ENCODE results near the gene BRAF.
"Not testable (repeated sequence)": the region's sequence is repeated elsewhere in the genome, so short reads cannot be mapped to it uniquely, and the experiment has no call there.

Gene BRAF

DNA sequence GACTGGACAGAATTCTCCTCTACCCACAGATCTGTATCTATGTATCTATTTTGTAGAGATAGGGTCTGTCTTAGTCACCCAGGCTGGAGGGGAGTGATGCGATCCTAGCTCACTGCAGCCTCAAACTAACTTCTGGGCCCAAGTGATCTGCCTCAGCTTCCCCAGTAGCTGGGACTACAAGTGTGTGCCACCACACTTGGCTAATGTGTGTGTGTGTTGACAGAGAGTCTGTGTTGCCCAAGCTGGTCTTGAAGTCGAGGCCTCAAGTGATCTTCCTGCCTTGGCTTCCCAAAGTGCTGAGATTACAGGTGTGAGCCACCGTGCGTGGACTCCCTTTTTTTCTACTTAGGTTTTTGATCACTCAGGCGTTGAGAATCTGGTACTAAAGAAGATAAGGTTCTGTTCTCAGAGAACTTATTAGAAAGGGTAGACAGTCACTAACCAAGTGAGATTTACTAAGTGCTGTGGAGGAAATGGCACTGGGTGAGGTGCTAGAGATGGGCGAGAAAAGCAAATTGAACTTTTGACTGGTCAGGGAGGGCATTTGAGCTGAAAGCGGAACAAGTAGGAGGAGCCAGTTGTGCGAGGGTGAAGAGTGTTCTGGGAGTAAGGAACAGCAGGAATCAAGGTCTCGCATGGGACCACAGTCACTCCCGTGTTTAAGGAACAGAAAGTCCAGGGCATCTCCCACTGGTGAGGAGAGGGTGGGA is 210.2 kb downstream of the BRAF start:
- DNase-seq (ENCODE audit: low read depth, low spot score): no peak

GRCh38 chr7:140712392-140712791 is 212.3 kb downstream of the BRAF start:
- DNase-seq (ENCODE audit: low read depth, low spot score): not testable (repeated sequence)

DNA sequence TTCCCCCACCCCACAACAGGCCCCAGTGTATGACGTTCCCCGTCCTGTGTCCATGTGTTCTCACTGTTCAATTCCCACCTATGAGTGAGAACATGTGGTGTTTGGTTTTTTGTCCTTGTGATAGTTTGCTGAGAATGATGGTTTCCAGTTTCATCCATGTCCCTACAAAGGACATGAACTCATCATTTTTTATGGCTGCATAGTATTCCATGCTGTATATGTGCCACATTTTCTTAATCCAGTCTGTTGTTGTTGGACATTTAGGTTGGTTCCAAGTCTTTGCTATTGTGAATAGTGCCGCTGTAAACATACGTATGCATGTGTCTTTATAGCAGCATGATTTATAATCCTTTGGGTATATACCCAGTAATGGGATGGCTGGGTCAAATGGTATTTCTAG is 216.0 kb downstream of the BRAF start:
- not testable (repeated sequence) for DNase-seq (ENCODE audit: low read depth, low spot score)

DNA sequence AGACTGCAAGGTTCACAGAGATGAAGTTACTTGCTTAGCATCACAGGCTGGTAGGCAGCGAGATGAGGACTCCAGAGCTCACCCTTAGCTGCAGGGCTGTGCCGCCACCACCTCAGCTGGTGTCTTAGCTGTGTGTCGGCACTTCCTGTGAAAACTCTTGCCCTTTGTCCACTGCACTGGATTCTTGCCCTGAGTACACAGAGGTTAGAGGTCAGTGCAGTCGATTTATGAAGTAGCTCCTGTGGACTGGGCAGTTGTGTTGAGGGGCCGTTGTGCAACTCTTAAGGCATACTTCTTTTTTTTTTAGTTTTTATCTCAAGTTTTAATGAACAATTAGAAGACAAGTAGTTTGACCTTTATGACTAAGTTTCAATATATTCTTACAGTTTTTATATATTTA is 217.6 kb downstream of the BRAF start:
- DNase-seq (ENCODE audit: low read depth, low spot score): no peak

DNA sequence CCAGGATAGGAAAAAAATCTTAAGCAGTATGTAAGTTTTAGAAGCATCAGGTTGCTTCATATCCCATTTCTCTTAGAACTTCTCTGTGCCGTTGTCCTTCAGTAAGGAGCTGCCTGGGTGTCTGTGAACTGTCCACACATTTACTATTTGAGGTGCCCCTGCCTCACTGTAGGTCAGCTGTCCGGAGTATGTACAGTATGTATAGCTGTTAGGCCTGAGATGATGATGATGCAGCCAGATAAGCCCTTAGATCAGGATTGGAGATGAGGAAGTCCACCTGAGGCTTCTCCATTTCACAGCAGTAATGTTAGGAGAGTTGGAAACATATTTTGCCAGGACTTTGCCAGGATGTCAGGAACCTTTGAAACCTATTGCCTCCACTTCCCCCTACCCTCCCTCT is 220.5 kb downstream of the BRAF start:
- DNase-seq (ENCODE audit: low read depth, low spot score): no peak

DNA sequence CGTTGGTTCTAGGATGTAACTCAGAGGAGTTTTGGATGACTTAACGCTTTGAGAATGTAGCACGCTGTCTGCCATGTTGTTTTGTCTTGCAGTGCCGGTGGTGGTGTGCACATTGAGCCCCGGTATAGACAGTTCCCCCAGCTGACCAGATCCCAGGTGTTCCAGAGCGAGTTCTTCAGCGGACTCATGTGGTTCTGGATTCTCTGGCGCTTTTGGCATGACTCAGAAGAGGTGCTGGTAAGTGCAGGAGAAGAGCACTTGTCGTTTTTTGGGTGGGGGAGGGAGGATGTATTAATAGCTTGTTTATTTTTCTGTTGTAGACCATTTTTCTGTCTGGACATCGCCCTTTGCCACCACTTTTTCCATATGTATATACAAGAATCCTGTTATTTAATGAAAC is 222.0 kb downstream of the BRAF start:
- DNase-seq (ENCODE audit: low read depth, low spot score): no peak

DNA sequence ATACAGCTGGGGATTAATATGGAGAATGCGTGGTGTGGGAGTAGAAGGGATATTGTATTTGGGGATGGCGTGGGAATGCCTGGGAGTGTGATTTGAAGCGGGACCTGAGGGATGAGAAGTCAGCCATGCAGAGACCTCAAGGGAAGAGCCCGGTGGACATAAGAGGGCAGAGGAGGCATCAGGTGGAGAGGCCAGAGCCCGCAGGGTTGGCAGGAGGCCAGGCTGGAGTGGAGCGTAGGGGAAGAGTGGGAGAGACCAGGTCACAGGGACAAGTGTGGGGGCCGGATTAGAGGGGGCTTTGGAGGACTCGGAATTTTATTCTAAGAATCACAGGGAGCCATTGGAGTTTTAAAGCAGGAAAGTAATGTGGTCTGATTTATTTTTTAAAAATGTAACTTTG is 226.3 kb downstream of the BRAF start:
- no peak for DNase-seq (ENCODE audit: low read depth, low spot score)

DNA sequence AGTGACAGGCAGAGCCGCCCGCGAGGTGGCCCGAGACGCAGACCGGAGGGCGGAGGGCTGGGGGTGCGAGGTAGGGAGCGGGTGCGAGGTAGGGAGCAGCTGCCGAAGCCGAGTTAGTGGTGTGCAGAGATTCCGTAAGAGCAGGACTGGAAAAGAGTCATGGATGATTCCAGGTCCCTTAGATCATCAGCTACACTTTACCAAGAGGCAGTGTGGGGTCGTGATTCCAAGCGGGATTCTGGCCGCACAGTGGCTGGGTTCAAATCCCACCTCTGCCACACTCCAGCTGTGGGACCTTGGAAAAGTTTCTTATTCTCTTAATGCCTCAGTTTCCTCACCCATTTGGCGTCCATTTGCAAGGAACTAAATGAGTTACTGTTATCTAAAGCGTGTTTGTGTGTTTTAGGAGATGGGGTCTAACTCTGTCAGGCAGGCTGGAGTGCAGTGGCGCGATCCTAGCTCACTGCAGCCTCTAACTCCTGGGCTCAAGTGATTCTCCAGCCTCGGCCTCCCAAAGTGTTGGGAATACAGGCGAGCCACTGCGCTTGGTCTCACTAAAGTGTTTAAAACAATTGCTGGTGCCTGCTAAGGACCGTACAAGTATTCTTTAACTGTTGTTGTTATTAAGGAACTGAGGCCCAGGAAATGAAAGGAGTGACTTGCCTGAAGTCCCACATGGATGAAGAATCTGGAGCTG is 227.1 kb downstream of the BRAF start:
- DNase-seq (ENCODE audit: low read depth, low spot score): no peak

GRCh38 chr7:140696680-140697446 is 227.9 kb downstream of the BRAF start, which contains the start of gene NDUFB2:
TSS of gene NDUFB2 (plus strand) at chr7:140696708. CDS start at chr7:140696745, 37 bp downstream.
- peak; percentile 95 for DNase-seq (ENCODE audit: low read depth, low spot score)

- no peak for DNase-seq (ENCODE audit: low read depth, low spot score)
Observed at GRCh38 chr7:140696024-140696679, 228.6 kb downstream of the BRAF start.

DNA sequence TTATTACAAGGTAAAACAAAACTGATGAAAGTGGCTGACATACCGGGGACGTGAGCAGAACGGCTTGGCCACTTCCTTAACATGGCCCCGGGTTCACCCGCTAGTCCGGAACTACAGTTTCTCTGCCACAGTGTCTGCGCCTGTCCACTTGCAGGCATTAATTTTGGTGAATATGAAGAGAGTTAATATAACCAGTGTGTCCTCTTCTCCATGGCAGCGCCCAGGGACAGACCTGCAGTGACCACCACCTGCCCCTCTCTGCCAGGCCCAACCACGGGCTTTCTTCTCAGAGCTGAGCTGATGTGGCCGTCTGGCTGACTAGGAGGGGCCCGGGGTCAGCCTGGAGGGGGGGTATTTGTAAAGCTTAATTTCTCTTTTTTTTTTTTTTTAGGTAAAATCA is 229.3 kb downstream of the BRAF start:
- no peak for DNase-seq (ENCODE audit: low read depth, low spot score)

DNA sequence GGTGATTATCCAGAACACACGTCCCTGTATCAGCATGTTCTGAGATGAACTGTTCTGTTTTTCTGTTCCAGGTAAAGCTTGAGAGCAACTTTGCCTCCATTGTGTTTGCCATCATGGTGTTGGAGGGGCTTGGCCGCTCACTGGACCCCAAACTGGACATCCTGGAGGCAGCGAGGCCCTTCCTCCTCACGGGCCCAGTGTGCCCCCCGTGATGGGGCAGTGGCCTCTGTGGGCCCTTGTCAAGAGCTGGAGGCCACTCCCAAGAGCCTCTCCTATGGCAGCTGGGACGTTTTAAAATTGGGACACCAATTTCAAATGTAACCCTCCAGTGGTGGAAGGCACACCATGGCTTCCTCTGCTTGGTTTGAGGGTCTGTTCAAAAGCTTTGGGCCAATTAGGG is 230.1 kb downstream of the BRAF start:
- DNase-seq (ENCODE audit: low read depth, low spot score): no peak

- DNase-seq (ENCODE audit: low read depth, low spot score): not testable (repeated sequence)
Observed at GRCh38 chr7:140693849-140694248, 230.9 kb downstream of the BRAF start.

DNA sequence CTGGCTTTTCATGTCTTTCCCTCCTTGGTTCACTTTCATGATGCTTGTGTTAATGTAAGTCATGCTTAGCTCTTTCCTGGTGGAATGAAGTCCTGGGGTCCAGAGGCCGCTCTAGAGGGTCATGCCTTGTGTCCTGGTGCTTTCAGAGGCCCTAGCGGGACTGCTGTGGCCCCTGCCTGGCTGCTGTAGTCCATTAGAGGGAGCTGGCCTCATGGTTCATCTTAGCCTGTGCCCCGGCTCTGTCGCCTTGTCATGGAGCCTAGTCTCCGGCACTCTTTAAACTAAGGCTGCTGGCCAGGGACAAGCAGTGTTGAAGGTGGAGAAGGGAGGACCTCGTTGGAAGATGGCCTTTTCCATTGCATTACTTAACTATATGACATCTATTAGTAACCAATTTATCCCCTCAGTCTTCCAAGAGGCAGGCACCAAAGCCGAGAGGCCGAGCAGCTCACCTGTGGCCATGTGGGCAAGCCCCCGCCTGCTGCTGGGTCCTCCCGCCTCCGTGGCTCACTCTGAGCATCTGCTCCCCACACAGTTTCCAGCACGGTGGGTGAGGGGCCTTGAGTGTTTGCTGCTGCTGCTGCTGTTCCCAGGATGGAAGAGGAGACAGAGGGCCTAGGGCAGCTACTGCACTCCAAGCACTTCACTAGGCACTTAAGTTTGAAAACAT is 233.2 kb downstream of the BRAF start:
- DNase-seq (ENCODE audit: low read depth, low spot score): peak; percentile 29

- DNase-seq (ENCODE audit: low read depth, low spot score): no peak
Observed at GRCh38 chr7:140689199-140690152, 235.3 kb downstream of the BRAF start.

DNA sequence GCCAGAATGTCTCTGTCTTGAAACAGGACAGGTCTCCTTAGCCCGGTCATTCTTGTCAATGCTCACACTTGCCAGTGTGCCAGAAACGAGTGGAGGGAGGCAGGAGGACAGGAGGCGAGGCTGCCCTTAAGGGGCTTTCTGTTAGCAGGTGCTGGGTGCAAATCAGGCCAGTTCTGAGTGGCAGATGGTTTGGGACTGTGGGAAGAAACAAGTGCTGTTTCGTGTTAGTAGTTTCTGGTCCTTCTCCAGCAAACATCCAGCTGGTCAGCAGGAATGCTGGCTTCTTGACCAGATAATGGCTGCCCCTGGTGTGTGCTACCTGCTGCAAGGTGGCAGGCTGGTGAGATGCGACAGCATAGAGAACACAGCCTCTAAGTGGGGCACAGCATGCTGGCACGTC is 236.4 kb downstream of the BRAF start:
- no peak for DNase-seq (ENCODE audit: low read depth, low spot score)

DNA sequence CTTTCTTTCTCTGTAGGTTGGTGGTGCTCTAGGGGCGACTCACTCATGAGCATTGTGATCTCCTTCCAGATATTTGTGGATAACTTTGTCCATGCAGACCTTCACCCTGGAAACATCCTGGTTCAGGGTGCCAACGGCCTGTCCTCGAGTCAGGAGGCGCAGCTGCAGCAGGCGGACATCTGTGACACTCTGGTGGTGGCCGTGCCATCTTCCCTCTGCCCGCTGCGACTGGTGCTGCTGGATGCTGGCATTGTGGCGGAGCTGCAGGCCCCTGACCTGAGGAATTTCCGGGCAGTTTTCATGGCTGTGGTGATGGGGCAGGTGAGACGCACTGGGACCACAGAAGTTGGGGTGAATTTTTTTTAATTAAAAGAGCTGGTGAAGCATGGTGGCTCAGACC is 237.8 kb downstream of the BRAF start:
- DNase-seq (ENCODE audit: low read depth, low spot score): no peak

DNA sequence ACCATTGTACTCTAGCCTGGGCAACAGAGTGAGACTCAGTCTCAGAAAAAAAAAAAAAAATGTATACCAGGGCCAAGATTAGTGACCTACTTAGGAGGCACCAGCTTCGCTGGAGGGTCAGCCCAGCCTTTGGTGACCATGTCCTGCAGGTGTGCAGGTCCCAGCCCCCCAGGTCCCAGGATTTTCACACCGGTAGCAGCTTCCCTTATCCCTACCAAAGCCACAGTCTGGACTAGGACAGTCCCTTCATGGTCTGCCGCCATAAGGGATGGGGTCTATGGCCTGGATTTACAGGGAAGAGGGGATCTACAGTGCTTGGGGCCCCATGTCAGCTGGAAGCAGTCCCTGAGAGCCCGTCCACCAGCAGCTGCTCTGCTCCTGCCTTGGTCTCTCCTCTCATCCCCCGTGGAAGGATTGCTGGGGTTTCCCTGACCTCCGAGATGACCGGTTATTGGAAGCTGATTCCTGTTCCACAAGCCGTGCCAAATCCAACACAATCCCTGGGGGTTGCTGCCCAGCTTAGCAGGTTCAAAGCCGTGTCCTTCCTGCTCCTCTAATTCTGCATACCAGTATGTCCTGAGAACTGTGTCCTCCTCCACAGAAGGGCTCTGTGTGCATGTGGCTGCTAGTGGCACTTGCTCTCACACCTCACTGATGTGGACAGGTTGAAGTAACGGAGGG is 239.2 kb downstream of the BRAF start:
- no peak for DNase-seq (ENCODE audit: low read depth, low spot score)

DNA sequence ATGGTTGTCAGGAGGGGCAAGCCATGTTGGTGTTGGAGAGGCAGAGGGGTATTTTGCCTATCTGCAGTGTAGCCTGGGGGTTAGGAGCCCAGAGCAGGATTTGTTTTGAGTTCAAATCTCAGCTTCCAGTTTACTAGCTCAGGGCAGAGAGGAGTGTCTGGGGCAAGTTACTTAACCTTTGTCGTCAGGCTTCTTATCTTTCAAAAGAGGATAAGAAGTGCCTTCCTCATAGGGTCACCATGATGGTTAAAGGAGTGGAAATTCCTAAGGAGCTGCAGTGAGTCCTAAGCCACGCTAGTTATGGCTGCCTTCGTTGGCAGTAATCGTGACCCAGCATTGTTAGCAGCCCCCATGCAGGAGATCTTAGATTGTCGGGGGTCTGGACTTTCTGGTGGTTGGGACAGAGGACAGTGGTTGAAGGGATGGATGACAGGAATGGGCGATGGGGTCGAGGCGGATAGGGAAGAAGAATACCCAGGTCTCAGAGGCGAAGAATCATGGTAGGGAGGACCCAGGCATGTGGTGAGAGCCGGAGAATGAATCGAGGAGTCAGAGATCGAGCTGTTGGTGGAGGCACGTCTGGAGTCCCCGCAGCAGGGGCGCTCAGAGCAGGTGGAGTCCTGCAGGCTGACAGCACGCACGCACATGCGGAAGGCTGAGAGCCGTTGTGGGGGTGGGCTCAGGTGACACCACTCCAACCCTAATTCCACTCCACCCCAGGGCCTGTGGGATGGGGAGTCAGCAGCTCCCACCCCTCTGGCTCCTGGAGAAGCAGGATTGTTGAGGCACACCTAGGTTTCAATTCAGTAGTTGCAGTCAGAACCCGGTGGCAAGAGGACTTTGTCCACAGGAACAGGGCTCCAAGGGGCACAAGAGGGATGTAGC is 240.4 kb downstream of the BRAF start:
- peak; percentile 55 for DNase-seq (ENCODE audit: low read depth, low spot score)

Data from ELF-1 (cell line).